GM19395 (cell line): ENCODE measurements around the gene E2F4.

Experiments
- ATAC-seq: cut with Tn5 transposase; IDR thresholded peaks from one replicate; pipeline ENCODE4 v1.9.1; 2021; ENCODE audit warnings: mild to moderate bottlenecking, moderate library complexity; ENCODE audit not compliant: unreplicated experiment

E2F4 gene

GRCh38 chr16:67191995-67192681 lies at the start of gene E2F4:
Gene E2F4 (plus strand): TSS chr16:67192155. CDS start chr16:67192228, 73 bp downstream.
- ATAC-seq: peak; percentile 84

- no peak for ATAC-seq
Measured at GRCh38 chr16:67142342-67142741, 49.6 kb upstream of the E2F4 start.

- ATAC-seq: no peak
Measured at GRCh38 chr16:67144943-67145342, 47.0 kb upstream of the E2F4 start.

- no peak for ATAC-seq
Measured at GRCh38 chr16:67145746-67146145, 46.2 kb upstream of the E2F4 start.

GRCh38 chr16:67146523-67147357 lies 45.2 kb upstream of the E2F4 start:
- ATAC-seq: no peak

- ATAC-seq: no peak
Measured at GRCh38 chr16:67147437-67148140, 44.4 kb upstream of the E2F4 start.

GRCh38 chr16:67148221-67148620 lies 43.7 kb upstream of the E2F4 start:
- ATAC-seq: no peak

- no peak for ATAC-seq
Measured at GRCh38 chr16:67148656-67149275, 43.2 kb upstream of the E2F4 start.

GRCh38 chr16:67149276-67150046 lies 42.5 kb upstream of the E2F4 start:
- ATAC-seq: no peak

- peak; percentile 48 for ATAC-seq
Measured at GRCh38 chr16:67150047-67150832, 41.7 kb upstream of the E2F4 start.

- peak; percentile 59 for ATAC-seq
Measured at GRCh38 chr16:67150833-67151396, 41.0 kb upstream of the E2F4 start, which contains the start of gene B3GNT9. Gene B3GNT9 (minus strand): TSS chr16:67150998. CDS start chr16:67150485, 513 bp downstream.

- no peak for ATAC-seq
Measured at GRCh38 chr16:67151431-67152097, 40.4 kb upstream of the E2F4 start.

- no peak for ATAC-seq
Measured at GRCh38 chr16:67154578-67155294, 37.2 kb upstream of the E2F4 start.

- ATAC-seq: peak; percentile 28
Measured at GRCh38 chr16:67155295-67156142, 36.4 kb upstream of the E2F4 start.

- no peak for ATAC-seq
Measured at GRCh38 chr16:67156143-67156844, 35.7 kb upstream of the E2F4 start.

GRCh38 chr16:67157106-67157748 lies 34.7 kb upstream of the E2F4 start:
- no peak for ATAC-seq
